HFFc6 (cell line): ENCODE measurements around the gene BCAM. TPM values are rescaled to one million over a fixed set of nuclear protein-coding genes. Genes with fewer than 3 reads are reported as not detected.

Experiments used
- DNase-seq: peaks from one replicate; pipeline ENCODE4 v3.0.0-alpha.2; 2018
- H3K27ac Mint-ChIP-seq: 2 replicates; pipeline ENCODE4 v1.8.0; 2020; ENCODE audit warnings: mild to moderate bottlenecking, mixed read lengths
- H3K27me3 Mint-ChIP-seq: 2 replicates; pipeline ENCODE4 v1.8.0; 2021; ENCODE audit warnings: mild to moderate bottlenecking, moderate library complexity, mixed read lengths; ENCODE audit not compliant: insufficient read depth
- H3K36me3 Mint-ChIP-seq: 2 replicates; pipeline ENCODE4 v1.8.0; 2021; ENCODE audit warnings: low read depth, mixed read lengths
- H3K4me1 Mint-ChIP-seq: 2 replicates; pipeline ENCODE4 v1.8.0; 2020; ENCODE audit warnings: low read depth, mixed read lengths
- H3K4me3 Mint-ChIP-seq: 2 replicates; pipeline ENCODE4 v1.8.0; 2020; ENCODE audit warnings: mild to moderate bottlenecking, moderate library complexity, mixed read lengths
- H3K9me3 Mint-ChIP-seq: 2 replicates; pipeline ENCODE4 v1.8.0; 2020; ENCODE audit warnings: mild to moderate bottlenecking, mixed read lengths
- CTCF ChIP-seq: fragments of 200-600 bp; sonication (generic); IDR thresholded peaks from 2 replicates; pipeline ENCODE4 v1.5.0; 2021; ENCODE audit warnings: antibody characterized with exemption, mild to moderate bottlenecking
- total RNA-seq, 6 experiments: library from RNA; stranded (reverse); fragmentation: NEBNext Ultra II Directional; extraction: Animal tissue kit (Norgen Biotek cat#: 25700); gene quantifications; 2 replicates in 1 of 6; 3 replicates in 5 of 6; pipeline ENCODE4 v1.2.3, GENCODE V29; 2021

The BCAM gene
- total RNA-seq, 6 experiments from 2014 or later: 5.5 to 6.2 (median 6.0) TPM

DNA sequence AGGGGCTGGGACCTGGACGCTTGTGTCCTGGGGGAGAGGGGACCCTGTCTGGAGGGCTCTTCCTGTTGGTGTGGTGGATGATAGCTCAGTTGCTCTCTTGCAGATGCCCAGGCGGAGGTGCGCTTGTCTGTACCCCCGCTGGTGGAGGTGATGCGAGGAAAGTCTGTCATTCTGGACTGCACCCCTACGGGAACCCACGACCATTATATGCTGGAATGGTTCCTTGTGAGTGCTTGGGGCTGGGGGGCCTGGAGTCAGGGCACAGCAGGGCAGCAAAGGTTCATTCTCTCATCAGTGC, 2.2 kb downstream of the BCAM start:
- peaks cover 14% of the 10 kb centered on the region for H3K27me3 Mint-ChIP-seq
- H3K9me3 Mint-ChIP-seq: no peaks in the 10 kb centered on the region
- no peak for TF ChIP-seq CTCF
- H3K27ac Mint-ChIP-seq: no peak overlapping the region
- peaks cover 7% of the 10 kb centered on the region for H3K4me1 Mint-ChIP-seq
- DNase-seq: no peak
- H3K36me3 Mint-ChIP-seq: no peaks in the 10 kb centered on the region; the same call in 1 of the 2 replicates
- H3K4me3 Mint-ChIP-seq: no peak overlapping the region

DNA sequence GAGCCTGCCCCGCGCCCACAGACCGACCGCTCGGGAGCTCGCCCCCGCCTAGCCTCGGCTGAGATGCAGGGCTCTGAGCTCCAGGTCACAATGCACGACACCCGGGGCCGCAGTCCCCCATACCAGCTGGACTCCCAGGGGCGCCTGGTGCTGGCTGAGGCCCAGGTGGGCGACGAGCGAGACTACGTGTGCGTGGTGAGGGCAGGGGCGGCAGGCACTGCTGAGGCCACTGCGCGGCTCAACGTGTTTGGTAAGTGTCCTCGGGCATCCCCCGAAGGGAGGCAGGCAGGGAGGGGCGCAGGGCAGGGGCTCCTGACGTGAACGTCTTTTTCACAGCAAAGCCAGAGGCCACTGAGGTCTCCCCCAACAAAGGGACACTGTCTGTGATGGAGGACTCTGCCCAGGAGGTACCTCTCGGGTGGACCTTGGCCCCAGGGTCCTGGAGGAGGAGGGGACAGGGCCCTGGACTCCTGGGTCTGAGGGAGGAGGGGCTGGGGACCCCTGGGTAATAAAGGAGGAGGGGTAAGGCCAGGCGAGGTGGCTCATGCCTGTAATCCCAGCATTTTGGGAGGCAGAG, 3.3 kb downstream of the BCAM start:
- no peak for TF ChIP-seq CTCF
- Mint-ChIP-seq H3K36me3 (no peaks in the 10 kb centered on the region; the same call in 1 of the 2 replicates), H3K4me1 (peaks cover 7% of the 10 kb centered on the region), H3K9me3 (no peaks in the 10 kb centered on the region), H3K27me3 (peaks cover 9% of the 10 kb centered on the region), H3K27ac (no peak overlapping the region), H3K4me3 (no peak overlapping the region)
- no peak for DNase-seq

DNA sequence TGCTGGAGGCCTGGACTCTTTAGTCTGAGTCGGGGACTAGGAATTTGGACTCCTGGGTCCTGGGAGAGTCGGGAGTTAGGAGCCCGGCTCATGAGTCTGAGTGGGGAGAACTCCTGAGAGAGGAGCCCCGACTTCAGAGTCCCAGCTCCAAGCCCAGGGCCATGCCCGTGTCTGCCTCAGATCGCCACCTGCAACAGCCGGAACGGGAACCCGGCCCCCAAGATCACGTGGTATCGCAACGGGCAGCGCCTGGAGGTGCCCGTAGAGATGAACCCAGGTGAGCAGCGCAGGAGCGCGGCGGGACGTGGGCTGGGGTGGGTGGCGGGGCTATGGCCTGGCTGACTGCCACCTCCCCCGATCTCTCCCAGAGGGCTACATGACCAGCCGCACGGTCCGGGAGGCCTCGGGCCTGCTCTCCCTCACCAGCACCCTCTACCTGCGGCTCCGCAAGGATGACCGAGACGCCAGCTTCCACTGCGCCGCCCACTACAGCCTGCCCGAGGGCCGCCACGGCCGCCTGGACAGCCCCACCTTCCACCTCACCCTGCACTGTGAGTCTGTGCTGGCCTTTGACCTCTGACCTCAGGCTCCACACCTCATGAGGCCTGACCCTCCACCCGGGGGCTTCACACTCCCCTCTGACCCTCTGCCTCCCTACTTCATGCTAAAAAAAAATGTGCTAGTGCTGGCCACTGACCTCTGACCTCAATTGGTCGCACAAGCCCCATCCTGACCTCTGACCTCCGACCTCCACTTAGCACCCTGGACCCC, 4.4 kb downstream of the BCAM start:
- no peaks in the 10 kb centered on the region for H3K9me3 Mint-ChIP-seq
- H3K4me1 Mint-ChIP-seq: peaks cover 4% of the 10 kb centered on the region
- no peak for DNase-seq
- TF ChIP-seq CTCF: no peak
- H3K4me3 Mint-ChIP-seq: no peak overlapping the region
- no peaks in the 10 kb centered on the region; the same call in 1 of the 2 replicates for H3K36me3 Mint-ChIP-seq
- no peak overlapping the region for H3K27ac Mint-ChIP-seq
- H3K27me3 Mint-ChIP-seq: peaks cover 16% of the 10 kb centered on the region

DNA sequence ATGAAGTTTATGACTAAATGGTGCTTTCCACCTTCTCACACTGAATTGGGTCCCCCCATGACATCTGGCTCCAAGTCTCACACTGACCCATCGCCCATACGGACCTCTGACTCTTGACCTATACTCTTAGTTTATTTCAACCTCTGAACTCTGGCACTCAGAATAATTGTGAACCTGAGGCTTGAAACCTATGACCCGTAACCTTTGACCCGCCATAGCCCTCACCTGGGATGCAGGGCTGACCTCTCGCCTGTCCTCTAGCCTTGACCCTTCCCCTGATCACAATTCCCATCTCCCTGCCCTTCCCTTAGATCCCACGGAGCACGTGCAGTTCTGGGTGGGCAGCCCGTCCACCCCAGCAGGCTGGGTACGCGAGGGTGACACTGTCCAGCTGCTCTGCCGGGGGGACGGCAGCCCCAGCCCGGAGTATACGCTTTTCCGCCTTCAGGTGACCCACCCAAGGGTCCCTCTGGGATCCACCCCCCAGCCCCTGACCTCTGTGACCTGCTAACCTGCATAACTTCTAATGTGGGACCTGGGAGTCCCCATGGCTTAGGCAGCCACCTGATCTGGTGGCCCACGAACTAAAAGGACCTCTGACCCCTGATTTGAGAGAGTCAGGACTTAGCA, 5.1 kb downstream of the BCAM start:
- Mint-ChIP-seq H3K4me3 (no peak overlapping the region), H3K27ac (no peak overlapping the region), H3K9me3 (no peaks in the 10 kb centered on the region), H3K27me3 (peaks cover 18% of the 10 kb centered on the region), H3K36me3 (no peaks in the 10 kb centered on the region; the same call in 1 of the 2 replicates), H3K4me1 (no peaks in the 10 kb centered on the region; the same call in 1 of the 2 replicates)
- DNase-seq: no peak
- no peak for TF ChIP-seq CTCF

GRCh38 chr19:44814517-44814916, 5.6 kb downstream of the BCAM start:
- H3K4me1 Mint-ChIP-seq: no peaks in the 10 kb centered on the region; the same call in 1 of the 2 replicates
- DNase-seq: no peak
- no peak for TF ChIP-seq CTCF
- H3K36me3 Mint-ChIP-seq: no peaks in the 10 kb centered on the region; the same call in 1 of the 2 replicates
- H3K4me3 Mint-ChIP-seq: no peak overlapping the region
- H3K27ac Mint-ChIP-seq: no peak overlapping the region
- H3K9me3 Mint-ChIP-seq: no peaks in the 10 kb centered on the region
- H3K27me3 Mint-ChIP-seq: peaks cover 18% of the 10 kb centered on the region
